Uterus (tissue), 4 donors: Measurements from ENCODE around the gene DEDD2. TPM values are rescaled to one million over a fixed set of nuclear protein-coding genes. Genes with fewer than 3 reads are reported as not detected.

Experiments
- DNase-seq, 2 donors: peaks; one replicate each; pipeline ENCODE4 v3.0.0-alpha.2; 2019 to 2020
- H3K27ac ChIP-seq, 2 donors: fragments of 200-600 bp; sonication (generic); 1 replicate in 1 of 2; 2 replicates in 1 of 2; pipeline ENCODE4 v1.5.1; 2016 to 2018
- H3K27me3 ChIP-seq, 2 donors: fragments of 200-600 bp; sonication (generic); one replicate each; pipeline ENCODE4 v1.5.1; 2018 to 2019; ENCODE audit warnings: control low read depth in 1 of 2
- H3K36me3 ChIP-seq, 2 donors: fragments of 200-600 bp; sonication (generic); one replicate each; pipeline ENCODE4 v1.5.1; 2019; ENCODE audit warnings: control low read depth in 1 of 2
- H3K4me1 ChIP-seq, 2 donors: fragments of 200-600 bp; sonication (generic); one replicate each; pipeline ENCODE4 v1.5.1; 2018 to 2019; ENCODE audit warnings: control low read depth in 1 of 2
- H3K4me3 ChIP-seq, 2 donors: fragments of 200-600 bp; sonication (generic); 1 replicate in 1 of 2; 2 replicates in 1 of 2; pipeline ENCODE4 v1.5.1; 2018 to 2019; ENCODE audit warnings: mild to moderate bottlenecking in 1 of 2
- H3K9me3 ChIP-seq, 2 donors: fragments of 200-600 bp; sonication (generic); one replicate each; pipeline ENCODE4 v1.5.1; 2019; ENCODE audit warnings: control low read depth in 1 of 2
- CTCF ChIP-seq, 4 experiments: fragments of 200-600 bp in 2 of 4; fragments of 450-650 bp in 2 of 4; sonication (generic) in 2 of 4; IDR thresholded peaks; one replicate each; pipeline ENCODE4 v1.5.1; 2016 to 2019; ENCODE audit warnings: antibody characterized with exemption in 4 of 4, mild to moderate bottlenecking in 2 of 4, moderate library complexity in 1 of 4
- POLR2A ChIP-seq, 2 donors: fragments of 450-650 bp; IDR thresholded peaks; one replicate each; pipeline ENCODE4 v1.6.1; 2016; ENCODE audit warnings: antibody characterized with exemption in 2 of 2, mild to moderate bottlenecking in 1 of 2, moderate library complexity in 1 of 2
- intact Hi-C: fragments of 100-400 bp; cut with DNase I; formaldehyde crosslinking; loops from one replicate; pipeline ENCODE4 v1.15.1; 2023; ENCODE audit warnings: low total_unique reads
- total RNA-seq, 4 donors: library from RNA; depleted of rRNA in 3 of 4; stranded (reverse); fragments of >200 nt in 3 of 4; gene quantifications; one replicate each; pipeline versions ENCODE4 v1.1.0 to v1.2.4, GENCODE V29; 2014 to 2023
- donor health status: DM: yes; HTN: yes; CAD: no.

Gene DEDD2
- total RNA-seq, 4 donors from 2014 or later: 8.2 to 127 (median 23.0) TPM

DNA sequence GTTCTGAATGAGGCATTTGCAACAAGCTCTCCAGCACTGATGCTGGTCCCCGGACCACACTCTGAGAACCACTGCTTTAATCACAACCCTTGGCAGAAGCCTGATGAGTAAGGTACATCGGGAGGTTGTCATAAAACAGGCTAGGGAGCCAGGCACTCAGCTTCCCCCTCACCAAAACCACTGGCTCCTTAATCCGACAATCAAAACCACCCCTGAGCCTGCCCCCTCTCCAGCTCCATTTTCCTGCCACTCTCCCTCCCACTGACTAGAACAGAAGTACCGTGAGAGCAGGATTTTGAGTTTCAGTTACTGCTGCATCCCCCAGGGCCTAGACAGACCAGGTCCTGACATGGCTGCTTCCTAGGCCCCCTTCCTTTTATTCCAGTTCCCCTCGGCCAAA lies 17.7 kb upstream of the DEDD2 start:
- no peak overlapping the region for H3K27ac ChIP-seq
- no peak for TF ChIP-seq POLR2A (IDR thresholded peaks at IDR 0.05)
- intact Hi-C loops: no loop called here
- no peaks in the 10 kb centered on the region for H3K27me3 ChIP-seq
- H3K4me3 ChIP-seq: no peak overlapping the region
- DNase-seq: no peak
- H3K36me3 ChIP-seq: no peaks in the 10 kb centered on the region
- no peaks in the 10 kb centered on the region for H3K9me3 ChIP-seq
- no peaks in the 10 kb centered on the region for H3K4me1 ChIP-seq

- no peak overlapping the region for H3K4me3 ChIP-seq
- H3K9me3 ChIP-seq: no peaks in the 10 kb centered on the region
- no peaks in the 10 kb centered on the region for H3K36me3 ChIP-seq
- H3K27ac ChIP-seq: no peak overlapping the region
- no peaks in the 10 kb centered on the region for H3K27me3 ChIP-seq
- DNase-seq: no peak
- TF ChIP-seq POLR2A (IDR thresholded peaks at IDR 0.05) (no peak), CTCF (IDR thresholded peaks at IDR 0.05) (no peak)
- peaks cover 0 to 3% of the 10 kb centered on the region in 2 donors for H3K4me1 ChIP-seq
- intact Hi-C loops: no loop called here
These were observed 16.9 kb upstream of the DEDD2 start for GRCh38 chr19:42234364-42234763.

DNA sequence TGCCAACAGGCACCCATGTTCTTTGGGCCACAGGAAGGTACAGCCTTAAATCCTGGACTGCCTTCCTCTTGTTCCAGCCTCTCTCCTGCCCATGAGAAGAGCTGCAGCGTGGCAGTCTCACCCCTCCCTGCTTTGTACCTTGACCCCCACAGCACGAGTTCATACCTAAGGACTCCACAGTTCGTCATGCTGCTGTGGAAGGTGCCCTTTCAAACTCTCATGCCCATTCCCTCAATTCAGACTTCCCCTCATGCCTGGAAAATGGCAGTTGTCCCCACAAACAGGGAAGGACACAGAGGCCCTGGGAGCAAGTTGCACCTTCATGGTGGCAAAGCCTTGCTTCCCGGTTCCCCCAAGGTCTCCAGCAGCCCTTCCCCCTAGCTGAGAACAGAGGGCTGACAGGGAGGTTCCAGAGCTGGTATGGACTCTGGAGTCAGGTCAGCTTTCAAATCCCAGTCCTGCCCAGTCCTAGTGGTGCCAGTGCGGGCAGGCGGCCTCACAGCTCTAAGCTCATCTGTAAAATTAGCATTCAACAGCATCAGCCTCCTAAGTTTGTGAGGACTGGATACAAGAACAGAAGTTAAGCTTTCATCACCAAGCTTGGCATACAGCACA lies 16.3 kb upstream of the DEDD2 start:
- Histone ChIP-seq H3K27me3 (no peaks in the 10 kb centered on the region), H3K27ac (no peak overlapping the region), H3K4me3 (no peak overlapping the region), H3K4me1 (peaks cover 0 to 3% of the 10 kb centered on the region in 2 donors), H3K36me3 (no peaks in the 10 kb centered on the region), H3K9me3 (no peaks in the 10 kb centered on the region)
- TF ChIP-seq CTCF (IDR thresholded peaks at IDR 0.05) (no peak), POLR2A (IDR thresholded peaks at IDR 0.05) (no peak)
- no peak for DNase-seq
- intact Hi-C loops: no loop called here

GRCh38 chr19:42233106-42233505 lies 15.6 kb upstream of the DEDD2 start:
- no peak for DNase-seq
- Histone ChIP-seq H3K4me1 (peaks cover 0 to 3% of the 10 kb centered on the region in 2 donors), H3K4me3 (no peak overlapping the region), H3K27ac (no peak overlapping the region), H3K27me3 (no peaks in the 10 kb centered on the region), H3K36me3 (no peaks in the 10 kb centered on the region), H3K9me3 (no peaks in the 10 kb centered on the region)
- intact Hi-C loops: no loop called here
- TF ChIP-seq CTCF (IDR thresholded peaks at IDR 0.05): no peak
- TF ChIP-seq POLR2A (IDR thresholded peaks at IDR 0.05): no peak

GRCh38 chr19:42232435-42232834 lies 15.0 kb upstream of the DEDD2 start:
- no peaks in the 10 kb centered on the region for H3K27me3 ChIP-seq
- no peaks in the 10 kb centered on the region for H3K36me3 ChIP-seq

More at GRCh38 chr19:42232435-42232834, 15.0 kb upstream of the DEDD2 start:
- TF ChIP-seq CTCF (IDR thresholded peaks at IDR 0.05): no peak
- no peak for TF ChIP-seq POLR2A (IDR thresholded peaks at IDR 0.05)
- intact Hi-C loops: no loop called here
- H3K4me1 ChIP-seq: peaks cover 0 to 3% of the 10 kb centered on the region in 2 donors
- no peak overlapping the region for H3K27ac ChIP-seq
- DNase-seq: no peak
- H3K4me3 ChIP-seq: no peak overlapping the region
- no peaks in the 10 kb centered on the region for H3K9me3 ChIP-seq
